IPS DF 4.7 (cell line): ENCODE data around the gene BRI3.

ENCODE experiments used
- DNase-seq: peaks from one replicate; pipeline ENCODE4 v3.0.0-alpha.2; 2013; ENCODE audit warnings: low spot score; ENCODE audit errors: extremely low read depth

BRI3 gene

DNA sequence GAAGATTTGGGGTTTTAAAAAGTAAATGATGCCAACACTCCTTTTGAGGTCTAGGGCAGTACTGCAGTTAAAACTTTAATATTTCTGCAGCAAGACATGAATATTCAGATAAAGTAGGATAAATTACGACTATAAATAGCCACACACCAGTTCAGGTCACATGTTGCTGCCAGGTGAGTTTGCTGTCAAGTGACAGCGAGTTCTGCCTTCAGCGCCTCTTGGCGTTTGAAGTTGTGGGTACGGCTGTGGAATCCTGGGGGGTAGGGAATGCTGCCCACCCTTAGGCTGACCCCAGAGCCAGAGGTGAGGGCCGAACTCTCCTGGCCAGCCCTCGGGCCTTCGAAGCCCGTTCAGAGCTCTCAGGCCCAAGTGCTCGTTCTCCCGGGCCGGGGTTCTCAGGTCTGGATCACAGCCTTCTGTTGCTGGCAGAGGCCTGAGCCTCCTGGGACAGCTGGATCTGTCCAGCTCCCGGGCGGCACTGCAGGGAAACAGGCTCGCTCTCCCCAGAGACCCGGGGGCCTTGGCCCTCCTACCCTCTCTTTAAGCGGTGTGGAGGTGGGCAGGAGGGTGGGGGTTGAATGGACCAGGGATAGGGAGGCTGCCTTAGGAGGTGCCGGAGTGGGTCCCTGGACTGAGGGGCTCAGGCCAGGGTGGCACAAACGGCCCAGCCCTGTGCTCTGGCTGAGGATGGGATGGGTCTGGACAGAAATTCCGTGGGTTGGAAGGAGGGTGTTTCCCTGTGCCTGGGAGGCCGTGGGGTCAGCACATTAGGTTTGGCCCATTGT, 5.4 kb downstream of the BRI3 start:
- no peak for DNase-seq

DNA sequence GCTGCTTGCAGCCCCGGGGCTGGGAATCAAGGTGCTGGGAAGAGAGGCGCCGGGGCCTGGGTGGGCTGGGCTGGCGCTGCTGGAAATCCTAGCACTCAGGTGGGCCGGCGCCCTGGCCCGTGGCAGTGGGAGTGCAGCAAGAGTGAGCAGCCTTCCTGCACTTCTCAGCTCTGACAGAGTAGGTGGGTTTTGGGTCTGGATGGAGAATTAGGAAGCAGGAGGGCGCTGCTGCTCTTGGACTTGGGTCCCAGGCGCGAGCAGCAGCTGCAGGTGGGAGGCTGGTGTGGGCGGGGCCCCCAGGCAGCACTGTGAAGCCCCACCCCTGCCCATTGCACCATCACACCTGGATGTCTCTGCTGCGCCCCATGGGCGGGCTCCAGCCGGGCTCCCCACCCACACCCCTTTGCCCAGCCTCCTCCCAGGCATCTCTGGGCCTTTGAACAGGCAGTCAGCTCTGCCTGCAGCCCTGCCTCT, 6.0 kb downstream of the BRI3 start:
- no peak for DNase-seq

DNA sequence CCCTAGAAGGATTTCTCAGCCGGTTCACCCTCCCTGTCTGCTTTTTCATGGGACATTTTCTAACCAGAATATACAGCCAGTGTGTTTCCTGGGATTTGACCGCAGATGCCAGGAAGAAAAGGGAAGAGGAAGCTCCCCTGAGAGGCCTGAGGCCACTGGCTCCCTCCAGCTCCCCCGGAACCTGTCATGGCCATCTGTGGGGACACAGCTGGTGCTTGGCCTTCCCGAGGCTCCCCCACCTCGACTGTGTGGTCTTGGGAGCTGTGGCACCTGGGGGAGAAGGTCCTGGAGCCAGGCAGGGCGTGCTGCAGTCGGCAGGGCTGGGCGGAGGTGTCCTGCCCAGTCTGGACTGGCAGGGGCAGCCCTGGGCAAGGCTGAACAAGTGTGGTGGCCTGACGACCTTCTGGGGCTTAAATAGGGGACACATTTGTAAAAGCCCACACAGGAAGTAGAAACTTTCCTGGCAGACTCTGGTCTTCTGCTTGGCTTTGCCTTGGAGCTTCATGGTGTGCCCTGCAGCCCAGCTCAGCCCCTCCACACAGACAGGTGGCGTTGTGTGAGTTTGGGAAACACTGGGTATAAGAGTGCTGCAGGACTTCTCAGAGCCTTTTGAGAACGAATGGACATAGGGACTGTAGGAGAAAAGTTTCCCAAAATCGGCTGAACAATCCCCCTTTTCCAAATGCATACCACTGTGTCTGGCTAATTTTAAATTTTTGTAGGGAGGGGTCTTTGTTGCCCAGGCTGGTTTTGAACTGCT, 6.8 kb downstream of the BRI3 start:
- no peak for DNase-seq

DNA sequence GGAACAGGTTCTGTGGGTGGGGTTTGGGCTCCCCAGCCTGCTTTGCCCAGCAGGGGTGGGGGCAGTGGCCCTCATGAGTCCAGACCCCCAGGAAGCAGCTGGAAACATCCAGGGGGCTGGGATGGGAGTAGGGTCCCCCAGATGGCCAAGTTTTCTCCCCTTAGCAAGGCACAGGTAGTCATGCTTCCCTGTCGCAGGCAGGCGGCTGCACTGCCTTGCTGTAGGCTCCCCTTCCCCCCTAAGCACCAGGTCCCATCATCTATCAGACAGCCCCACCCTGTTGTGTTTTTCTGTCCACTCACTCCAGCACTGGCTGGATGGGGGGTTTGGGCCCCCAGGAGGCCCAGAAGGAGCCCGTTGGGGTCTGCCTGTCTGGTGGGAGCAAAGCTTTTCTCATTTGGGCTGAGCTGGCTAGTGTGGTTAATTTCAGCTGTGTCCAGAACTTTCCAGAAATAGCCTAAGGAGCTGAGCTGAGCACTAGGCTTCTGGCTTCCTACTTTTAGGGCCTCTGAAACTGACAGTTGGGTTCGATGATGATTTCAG, 7.9 kb downstream of the BRI3 start:
- DNase-seq, result no peak

DNA sequence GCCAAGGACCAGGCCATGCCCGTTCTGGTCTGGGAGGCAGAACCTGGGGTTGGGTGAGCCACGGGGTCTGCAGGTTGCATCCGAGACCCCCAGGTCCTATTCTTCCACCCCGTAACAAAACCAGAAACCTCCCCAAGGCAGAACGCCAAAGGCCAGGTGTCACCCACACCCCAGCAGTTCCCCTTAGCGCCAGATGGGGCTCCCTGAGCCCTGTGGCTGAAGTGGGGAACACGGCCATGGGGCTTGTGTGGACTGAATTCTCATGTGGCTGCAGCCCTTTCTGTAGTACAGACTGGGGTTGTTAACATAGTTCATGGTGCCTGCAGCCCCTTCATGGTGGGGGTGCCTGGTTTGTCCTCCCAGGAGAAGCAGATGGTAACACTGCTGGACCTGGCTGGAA, 10.2 kb downstream of the BRI3 start:
- no peak for DNase-seq

DNA sequence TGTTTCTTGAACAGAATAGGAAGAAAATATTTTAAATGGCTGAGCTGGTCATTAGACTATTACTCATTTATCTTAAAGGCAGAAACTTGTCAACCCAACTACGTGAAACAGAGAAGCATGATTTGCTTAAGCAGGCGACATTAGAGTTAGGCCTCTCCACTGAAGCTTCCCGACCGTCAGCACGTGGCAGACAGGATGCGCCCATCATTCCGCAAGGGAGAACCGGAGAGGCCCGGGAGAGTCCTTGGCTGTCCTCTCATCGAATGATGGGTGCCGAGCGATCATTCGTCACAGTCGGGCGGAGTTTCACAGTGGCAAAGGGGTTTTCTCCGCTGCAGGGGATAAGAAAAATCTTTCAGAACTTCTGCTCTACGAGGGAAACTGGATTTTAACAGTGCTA, 11.8 kb downstream of the BRI3 start:
- no peak for DNase-seq

DNA sequence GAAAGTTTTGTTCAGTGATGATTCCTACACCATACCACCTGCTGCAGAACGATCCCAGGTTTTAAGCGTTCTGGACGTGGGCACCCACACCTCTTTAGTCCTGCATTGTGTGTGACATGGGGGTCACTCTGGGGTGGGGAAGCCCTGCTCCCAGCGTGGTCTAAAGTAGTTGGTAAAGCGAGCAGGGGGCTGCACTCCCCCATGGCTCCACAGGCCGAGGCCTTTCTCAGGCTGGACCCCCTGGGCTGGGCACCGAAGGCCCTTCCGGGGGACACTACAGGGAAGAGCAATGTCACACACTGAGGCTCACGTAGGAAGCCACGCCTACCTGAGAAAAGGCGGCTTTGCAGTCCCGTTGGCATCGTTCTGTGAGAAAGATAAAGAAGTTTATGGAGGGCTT, 12.3 kb downstream of the BRI3 start:
- no peak for DNase-seq

DNA sequence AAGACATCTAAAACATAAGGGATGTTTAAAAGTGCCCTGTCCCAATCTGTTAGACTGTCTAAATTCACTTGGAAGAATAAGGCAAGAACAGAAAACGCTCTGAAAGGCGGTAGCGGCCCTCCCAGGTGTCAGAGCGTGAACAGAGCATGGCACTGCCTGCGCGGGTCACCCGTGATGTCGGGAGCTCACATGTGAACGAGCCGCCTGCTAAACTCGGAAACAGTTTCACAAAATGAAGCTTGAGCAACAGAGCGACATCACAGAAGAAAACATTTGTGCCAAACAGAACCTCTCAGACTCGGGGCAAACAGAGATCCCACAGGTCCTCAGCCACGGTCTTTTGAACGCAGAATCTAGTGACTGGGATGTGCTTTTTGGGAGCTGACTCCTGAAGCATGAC, 12.8 kb downstream of the BRI3 start:
- no peak for DNase-seq

DNA sequence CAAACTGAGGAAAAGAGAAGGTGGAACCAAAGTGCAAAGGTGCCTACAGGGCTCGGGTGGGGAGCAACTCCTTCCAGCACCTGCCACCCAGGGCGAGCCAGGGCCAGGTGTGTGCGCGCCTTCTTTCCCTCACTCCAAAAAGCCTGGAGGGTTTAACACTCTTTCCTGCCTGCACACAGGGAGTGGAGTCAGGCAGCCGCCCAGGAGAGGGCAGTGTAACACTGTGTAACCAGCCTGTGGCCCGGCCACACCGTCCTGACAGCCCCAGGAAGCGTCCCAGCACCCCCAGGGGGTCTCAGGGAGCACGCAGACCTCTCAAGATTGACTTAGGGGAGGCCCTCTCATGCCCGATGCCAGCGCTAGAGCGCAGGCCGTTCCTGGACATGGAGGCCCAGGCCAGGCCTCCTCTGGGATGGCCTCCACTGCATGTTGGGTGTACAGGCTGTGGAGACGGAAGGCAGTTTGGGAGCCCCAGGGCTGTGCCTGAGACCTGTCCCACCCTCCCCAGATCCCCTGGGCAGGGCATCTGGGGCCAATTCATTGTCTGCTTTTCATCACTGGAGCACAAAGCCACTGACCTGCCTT, 13.4 kb downstream of the BRI3 start:
- DNase-seq, result no peak

DNA sequence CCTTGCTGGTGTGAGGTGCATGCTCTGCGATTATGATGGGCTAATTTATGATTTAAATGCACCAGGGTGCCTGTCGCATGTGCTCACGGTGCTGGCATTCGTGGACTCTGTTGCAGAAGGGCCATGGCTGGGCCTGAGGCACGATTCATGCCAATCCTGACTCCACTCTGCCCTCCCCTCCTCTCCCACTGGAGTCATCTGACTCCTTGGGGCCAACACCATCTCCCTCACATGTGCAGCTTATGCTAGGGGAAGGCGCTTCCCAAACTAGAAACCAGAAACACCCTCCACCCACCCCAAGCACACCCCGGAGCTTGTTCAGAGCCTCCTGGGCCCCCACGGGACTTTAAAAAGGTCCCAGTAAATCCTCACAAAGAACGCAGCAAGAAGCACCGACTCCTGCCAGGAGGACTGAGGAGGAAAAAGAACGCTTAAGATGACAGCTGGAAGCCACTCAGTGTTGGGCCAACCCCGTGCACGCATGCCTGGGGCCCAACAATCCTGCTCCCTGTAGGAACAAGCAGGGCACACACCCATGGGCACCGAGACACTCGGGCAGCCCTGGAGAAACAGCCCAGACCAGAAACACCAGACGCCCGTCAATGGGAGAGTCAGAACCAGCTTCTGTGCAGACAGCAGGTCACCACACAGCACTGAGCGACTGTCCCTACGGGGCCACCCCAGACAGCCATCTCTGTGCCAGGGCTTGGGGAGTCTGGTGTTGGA, 14.1 kb downstream of the BRI3 start:
- no peak for DNase-seq

DNA sequence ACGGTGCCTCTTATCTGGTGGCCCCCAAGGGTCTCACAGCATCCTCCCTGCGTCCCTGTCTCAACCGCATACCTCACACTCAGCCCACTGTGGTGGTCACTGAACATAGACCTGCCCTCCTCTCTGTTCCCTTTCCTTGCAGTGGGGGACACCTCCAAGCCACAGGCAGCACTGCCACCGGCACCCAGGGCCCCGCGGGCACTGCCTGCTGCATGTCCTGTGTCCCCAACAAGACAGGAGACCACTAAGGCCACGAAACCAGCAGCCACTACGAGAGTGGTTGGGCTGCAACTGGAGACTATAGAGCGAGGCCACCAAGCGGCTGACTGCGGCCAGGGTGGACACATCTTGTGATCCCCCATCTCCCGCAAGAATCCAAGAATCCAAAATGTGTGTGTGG, 15.3 kb downstream of the BRI3 start:
- no peak for DNase-seq

DNA sequence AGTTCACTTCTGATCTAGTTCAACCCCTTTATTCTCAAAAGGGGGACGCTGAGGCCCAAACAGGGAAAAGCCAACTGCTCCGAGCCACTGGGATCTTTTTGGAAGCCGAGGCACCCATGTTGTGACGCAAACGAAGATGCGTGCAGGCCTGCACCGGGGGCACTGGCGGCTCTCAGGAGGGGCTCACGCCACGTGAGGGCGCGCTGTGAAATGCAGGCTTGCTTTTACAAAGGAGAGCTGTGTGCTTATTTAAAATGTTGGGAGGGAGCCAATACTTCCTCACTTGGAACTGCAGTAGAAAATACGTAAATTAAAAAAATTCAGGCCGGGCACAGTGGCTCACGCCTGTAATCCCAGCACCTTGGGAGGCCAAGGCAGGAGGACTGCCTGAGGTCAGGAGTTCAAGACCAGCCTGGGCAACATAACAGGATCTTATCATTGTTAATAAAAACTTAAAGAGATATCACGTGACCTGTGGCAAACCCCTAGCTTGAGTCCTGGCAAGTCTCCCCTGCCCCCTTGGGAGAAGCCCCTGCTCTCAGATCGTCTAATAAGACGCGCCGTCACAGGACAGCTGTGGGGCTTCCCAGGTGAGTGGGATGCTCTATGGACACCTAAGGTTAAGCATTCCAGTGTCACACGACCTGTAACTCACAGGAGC, 16.3 kb downstream of the BRI3 start:
- no peak for DNase-seq

DNA sequence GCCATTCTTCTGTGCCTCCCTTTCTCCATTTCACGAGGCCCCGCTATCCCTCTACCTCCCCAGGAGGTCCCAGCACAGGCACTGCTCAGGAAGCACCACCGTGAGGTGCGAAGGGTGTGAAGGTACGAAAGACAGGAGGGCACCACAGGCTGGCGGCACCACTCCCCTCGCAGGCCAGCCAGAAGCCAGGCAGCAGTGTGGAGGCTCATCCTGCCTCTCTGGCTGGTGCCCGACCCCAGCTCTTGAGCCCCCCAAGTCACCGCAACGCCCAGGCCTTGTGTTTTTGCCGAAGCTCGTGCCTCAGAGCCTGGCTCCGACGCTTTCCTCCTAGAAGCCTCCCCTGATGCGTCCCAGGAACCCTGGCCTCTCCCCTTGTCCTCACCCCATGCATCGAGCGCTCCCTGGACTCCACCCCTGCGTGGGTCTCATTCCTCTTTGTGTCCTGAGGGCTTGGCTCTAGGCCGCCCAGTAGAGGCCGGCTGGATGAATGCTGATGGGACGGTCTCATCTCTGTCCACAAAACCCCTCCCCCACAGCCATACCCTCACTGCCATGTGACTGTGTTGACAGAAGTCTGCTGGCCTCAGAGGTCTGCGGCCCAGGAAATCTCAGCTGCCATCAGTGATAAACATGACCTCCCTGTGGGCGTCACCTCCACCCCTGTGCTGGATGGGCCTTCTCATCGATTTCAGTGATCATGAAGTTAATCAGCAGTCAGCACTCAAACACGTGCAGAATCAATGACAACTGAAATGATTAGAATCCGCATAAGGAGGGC, 19.3 kb downstream of the BRI3 start:
- DNase-seq, result no peak

DNA sequence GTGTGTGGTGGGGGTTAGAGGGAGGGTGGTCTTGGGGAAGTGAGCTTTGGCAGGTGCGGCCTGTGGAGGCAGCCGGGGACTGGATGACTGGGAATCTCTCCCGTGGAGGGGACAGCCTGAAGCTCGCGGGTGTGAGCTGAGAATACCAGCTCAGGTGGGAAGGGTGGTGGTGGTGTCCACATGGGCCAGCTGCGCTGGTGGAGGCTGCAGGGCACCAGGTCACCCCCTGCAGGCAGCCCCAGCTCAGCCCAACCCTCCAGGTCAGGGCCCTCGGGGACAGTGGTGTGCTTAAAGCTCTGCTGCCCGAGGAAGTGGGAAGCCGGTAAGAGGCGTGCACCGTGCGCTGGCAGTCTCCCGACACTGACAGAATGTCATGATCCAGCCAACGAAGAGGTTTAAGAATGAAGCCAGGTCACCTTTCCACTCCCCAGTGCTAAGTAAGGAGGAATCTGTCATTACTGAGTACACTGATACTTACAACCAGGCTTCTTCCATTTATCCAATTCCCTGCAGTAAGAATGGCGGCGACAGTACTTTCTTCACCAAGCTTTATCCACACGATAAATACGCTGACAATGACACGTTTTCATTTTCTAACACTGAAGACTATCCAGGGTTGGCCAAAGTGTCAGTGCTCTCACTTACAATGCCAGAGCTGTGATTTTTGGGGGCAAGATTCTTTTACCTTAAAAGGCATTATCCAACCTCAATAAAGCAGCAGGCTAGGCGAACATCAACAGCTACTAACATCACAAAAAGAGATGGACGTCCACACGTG, 20.4 kb downstream of the BRI3 start:
- DNase-seq, result no peak

DNA sequence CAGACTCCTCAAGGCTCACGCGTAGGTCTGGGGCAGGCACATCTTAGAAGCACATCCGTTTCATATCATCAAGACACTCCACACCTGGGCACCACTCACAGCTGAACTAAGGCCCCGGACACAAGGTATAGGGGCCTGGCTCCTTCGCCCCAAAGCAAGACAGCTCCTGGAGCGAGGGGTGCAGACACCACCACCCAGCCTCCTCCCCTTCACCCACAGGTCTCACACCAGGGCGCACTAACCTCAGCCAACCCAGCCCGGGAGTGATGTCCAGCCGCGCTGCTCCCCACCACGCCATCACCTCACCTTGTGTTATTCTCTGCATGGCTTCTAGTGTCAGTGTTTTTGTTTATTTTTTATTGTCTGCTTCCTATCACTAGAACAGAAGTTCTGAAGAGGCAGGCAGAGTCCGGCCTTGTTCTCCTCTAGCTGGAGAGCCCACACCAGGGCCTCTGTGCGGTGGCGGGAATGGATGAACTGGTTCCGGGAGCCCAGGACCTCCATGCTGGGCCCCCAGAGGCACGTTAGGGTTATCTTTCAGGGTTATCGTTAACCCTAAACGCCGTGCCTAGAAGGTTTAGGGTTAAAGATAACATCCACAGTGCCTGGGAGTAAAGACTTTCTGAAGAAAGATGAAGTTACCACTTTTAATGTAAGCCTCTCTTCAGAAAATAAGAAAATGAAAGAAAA, 21.8 kb downstream of the BRI3 start:
- no peak for DNase-seq

DNA sequence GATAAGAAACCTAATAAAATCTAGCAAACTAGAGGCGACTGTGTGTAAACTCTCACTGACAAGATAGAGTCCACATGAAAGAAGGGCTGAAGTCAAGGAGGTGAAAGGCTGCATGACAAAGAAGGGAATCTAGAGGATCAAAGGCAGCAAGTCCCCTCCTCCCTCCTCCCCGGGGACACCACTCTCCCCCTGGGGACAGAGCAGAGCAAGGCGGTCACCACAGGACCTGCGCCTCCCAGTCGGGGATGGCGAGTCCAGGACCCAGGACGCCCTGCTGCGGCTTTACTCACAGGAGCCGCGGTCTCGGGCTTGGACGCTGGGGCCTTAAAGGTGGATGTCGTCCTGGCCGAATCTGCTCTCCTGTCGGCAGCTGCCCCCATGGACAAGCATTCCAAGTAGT, 22.4 kb downstream of the BRI3 start:
- DNase-seq, result no peak

DNA sequence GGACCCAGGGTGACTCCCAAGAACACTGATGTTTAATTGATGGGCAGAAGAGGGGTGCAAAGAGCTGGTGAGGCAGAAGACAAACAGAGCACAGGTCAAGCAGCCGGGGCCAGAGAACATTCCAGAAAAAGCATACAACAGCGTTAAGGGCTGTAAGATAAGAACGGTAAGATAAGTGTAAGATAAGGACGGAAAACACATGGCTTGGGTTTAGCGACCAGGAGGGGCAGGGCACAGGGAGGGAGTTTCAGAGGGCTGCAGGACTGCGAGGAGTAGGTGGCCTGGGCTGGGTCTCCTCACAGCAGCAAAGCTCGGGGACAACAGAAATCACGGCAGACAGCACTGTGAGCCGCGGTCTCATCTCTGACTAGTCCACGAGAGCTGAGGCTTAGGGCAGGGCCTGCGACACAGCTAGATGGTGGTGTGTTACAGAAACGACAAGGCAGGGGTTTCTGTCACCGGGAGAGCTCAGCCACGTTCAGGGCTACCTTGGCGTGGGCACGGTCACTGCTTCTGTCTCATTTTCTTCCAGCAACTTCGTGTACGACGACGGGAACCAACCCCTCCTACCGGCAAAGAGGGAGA, 24.6 kb downstream of the BRI3 start:
- no peak for DNase-seq

DNA sequence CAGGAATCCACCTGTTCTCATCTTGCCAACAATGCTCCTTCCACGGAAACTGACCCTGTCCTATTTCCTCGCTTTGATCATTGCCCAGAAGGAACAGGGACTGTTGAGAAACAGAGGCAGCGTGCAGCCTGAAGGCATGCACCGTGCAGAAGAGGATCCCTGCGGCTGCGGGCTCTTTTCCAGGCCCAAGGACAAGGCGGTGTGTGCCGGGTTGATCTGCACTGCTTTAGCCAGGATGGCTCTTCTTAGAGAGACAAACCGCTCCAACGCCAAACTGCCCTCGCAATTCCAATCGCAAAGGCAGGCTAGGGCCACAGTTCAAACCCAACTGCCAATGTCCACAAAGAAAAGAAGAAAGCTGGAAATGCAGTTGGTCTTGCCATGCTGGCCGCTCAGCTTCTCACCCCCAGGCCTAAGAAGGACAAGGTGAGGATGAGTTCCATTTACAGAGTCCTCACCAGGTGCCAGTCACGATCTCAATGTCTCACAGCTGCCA, 26.5 kb downstream of the BRI3 start:
- no peak for DNase-seq
